ENCODE results near the gene ANKUB1.

GRCh38 chr3:149720918-149721317 is 71.4 kb downstream of the ANKUB1 start:
- TF ChIP-seq CTCF (IDR thresholded peaks at IDR 0.05) = no peak
- no peak for TF ChIP-seq EZH2 (IDR thresholded peaks at IDR 0.05)
- TF ChIP-seq EZH2phosphoT487 (IDR thresholded peaks at IDR 0.05) = no peak

Measured in neural progenitor cell (in vitro differentiated cells).